Activated CD8-positive, alpha-beta memory T cell treated with anti-CD3 and anti-CD28 coated beads, Interleukin-2, amount 10 ng/mL, durations not matched to agents 7 days and 5 days (primary cell): ENCODE data around the gene ZNF311. TPM values are rescaled to one million over a fixed set of nuclear protein-coding genes. Genes with fewer than 3 reads are reported as not detected.

Source experiments
- ATAC-seq: fragments of 150-1000 bp; cut with Tn5 transposase; one replicate; pipeline ENCODE4 v1.10.0; 2021; ENCODE audit warnings: moderate library complexity
- CTCF ChIA-PET: fragments of 350-600 bp; sonication (Branson Sonifier 250); formaldehyde crosslinking; loops from one replicate; lab custom pipeline; 2021; ENCODE audit warnings: antibody characterized with exemption; lab: Charles Lee
- DNase-seq: peaks from one replicate; pipeline ENCODE4 v3.0.0-alpha.2; 2020
- H3K27ac Mint-ChIP-seq: one replicate; pipeline ENCODE4 v1.8.0; 2021; ENCODE audit warnings: mild to moderate bottlenecking, mixed read lengths
- H3K27me3 Mint-ChIP-seq: one replicate; pipeline ENCODE4 v1.8.0; 2021; ENCODE audit warnings: mixed read lengths
- H3K36me3 Mint-ChIP-seq: one replicate; pipeline ENCODE4 v1.8.0; 2021; ENCODE audit warnings: mild to moderate bottlenecking, mixed read lengths
- H3K4me1 Mint-ChIP-seq: one replicate; pipeline ENCODE4 v1.8.0; 2021; ENCODE audit warnings: mixed read lengths
- H3K4me3 Mint-ChIP-seq: one replicate; pipeline ENCODE4 v1.8.0; 2021; ENCODE audit warnings: mild to moderate bottlenecking, moderate library complexity, mixed read lengths
- H3K9me3 Mint-ChIP-seq: one replicate; pipeline ENCODE4 v1.8.0; 2022; ENCODE audit warnings: low read depth, mixed read lengths
- total RNA-seq, 2 experiments: library from RNA; stranded (reverse); gene quantifications; one replicate each; pipeline ENCODE4 v1.2.3, GENCODE V29; 2021

Gene ZNF311
- total RNA-seq = under 1 TPM; 0.26 to 0.40 TPM

DNA sequence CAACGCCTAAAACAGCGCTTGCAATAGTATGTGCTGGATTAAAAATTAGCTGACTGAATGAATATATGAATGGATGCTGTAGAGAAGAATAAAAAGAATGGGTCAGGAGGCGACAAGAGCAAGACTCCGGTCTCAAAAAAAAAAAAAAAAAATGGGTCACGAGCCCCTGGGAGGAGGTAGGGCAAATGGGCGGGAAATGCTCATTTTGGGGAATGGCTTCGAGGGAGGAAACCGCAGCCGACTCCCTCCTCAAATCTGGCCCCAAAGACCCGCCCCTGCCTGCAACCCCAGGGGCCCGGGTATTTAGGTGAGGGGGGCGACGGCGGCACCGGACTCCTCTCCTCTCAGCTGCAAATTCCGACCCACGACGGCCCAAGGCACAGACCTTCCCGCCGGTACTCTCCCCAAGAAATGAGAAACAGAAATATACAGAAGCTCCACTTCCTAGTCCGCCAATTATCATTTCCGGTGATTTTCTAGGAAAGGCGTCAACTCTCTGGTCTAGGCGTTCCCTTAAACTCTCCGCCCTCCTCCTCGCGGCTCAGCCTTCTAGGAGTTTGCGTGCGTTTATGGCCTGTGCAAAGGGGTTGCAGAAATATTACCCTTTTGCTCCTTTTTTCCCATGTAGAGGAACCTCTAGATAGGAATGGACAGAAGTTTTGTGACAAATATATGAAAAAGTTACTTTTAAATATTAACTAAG is at the start of gene ZNF311:
Gene ZNF311 (minus strand): TSS at position 133 of the 703 bp plus-strand sequence. CDS start 1,361 bp downstream, outside the sequence.
- H3K9me3 Mint-ChIP-seq = peaks cover 5% of the 10 kb centered on the region
- CTCF ChIA-PET = interaction anchor here (2.4 kb wide), 1 partner anchor 11 kb away, joined by 14 read pairs; no protein-coding TSS in a partner anchor
- H3K4me1 Mint-ChIP-seq = peaks cover 21% of the 10 kb centered on the region
- peaks cover 9% of the 10 kb centered on the region for H3K36me3 Mint-ChIP-seq
- peak within 1 kb of the TSS; percentile 74 for H3K4me3 Mint-ChIP-seq
- DNase-seq = peak; percentile 67
- H3K27me3 Mint-ChIP-seq = peaks cover 21% of the 10 kb centered on the region
- H3K27ac Mint-ChIP-seq = peak within 1 kb of the TSS; percentile 84
- peak; percentile 97 for ATAC-seq

DNA sequence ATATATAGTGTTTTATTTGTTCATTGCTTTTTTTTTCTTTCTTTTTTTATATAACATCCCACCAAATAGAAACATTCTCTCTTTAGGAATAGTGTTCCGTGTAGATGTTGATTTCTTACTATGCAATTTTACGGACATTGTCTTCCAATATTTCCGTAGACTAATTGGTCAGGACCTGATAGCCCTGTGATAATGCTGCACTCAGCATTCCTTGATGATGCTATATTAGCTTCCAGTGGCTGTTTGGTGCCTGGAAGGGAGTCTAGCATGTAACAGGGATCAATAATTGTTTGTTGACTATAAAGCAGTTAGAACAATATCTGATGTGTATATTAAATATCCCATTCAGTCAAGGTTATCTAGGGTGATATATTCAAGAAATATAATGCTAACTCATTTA is 46.6 kb upstream of the ZNF311 start:
- Mint-ChIP-seq H3K4me1 (no peaks in the 10 kb centered on the region), H3K36me3 (no peaks in the 10 kb centered on the region), H3K9me3 (no peaks in the 10 kb centered on the region), H3K4me3 (no peak overlapping the region), H3K27ac (no peak overlapping the region), H3K27me3 (peaks cover 33% of the 10 kb centered on the region)
- ATAC-seq (no peak), DNase-seq (no peak)
- CTCF ChIA-PET = no interaction called here

- no peak for DNase-seq
- Mint-ChIP-seq H3K36me3 (no peaks in the 10 kb centered on the region), H3K27ac (no peak within 1 kb of the TSS), H3K4me3 (no peak within 1 kb of the TSS), H3K27me3 (peaks cover 47% of the 10 kb centered on the region), H3K9me3 (peaks cover 3% of the 10 kb centered on the region), H3K4me1 (no peaks in the 10 kb centered on the region)
- no peak for ATAC-seq
- CTCF ChIA-PET = no interaction called here
These were observed 40.0 kb upstream of the ZNF311 start, which contains the start of gene OR2W1 for GRCh38 chr6:29045075-29045474. OR2W1 (minus strand) TSS chr6:29045175; CDS start chr6:29045175, 0 bp downstream.

- H3K9me3 Mint-ChIP-seq = no peaks in the 10 kb centered on the region
- peaks cover 31% of the 10 kb centered on the region for H3K27me3 Mint-ChIP-seq
- DNase-seq = no peak
- no peak for ATAC-seq
- H3K27ac Mint-ChIP-seq = no peak overlapping the region
- H3K36me3 Mint-ChIP-seq = no peaks in the 10 kb centered on the region
- no peak overlapping the region for H3K4me3 Mint-ChIP-seq
- CTCF ChIA-PET = interaction anchor here (1.2 kb wide), 1 partner anchor 187 kb away, joined by 3 read pairs; no protein-coding TSS in a partner anchor
- H3K4me1 Mint-ChIP-seq = no peaks in the 10 kb centered on the region
These were observed 30.8 kb upstream of the ZNF311 start for GRCh38 chr6:29035951-29036350.

GRCh38 chr6:29028821-29029220 is 23.7 kb upstream of the ZNF311 start:
- Mint-ChIP-seq H3K27me3 (peaks cover 64% of the 10 kb centered on the region), H3K4me1 (no peaks in the 10 kb centered on the region), H3K9me3 (no peaks in the 10 kb centered on the region), H3K4me3 (no peak overlapping the region), H3K36me3 (no peaks in the 10 kb centered on the region), H3K27ac (no peak overlapping the region)
- CTCF ChIA-PET = interaction anchor here (1.3 kb wide), 1 partner anchor 13 kb away, joined by 4 read pairs; no protein-coding TSS in a partner anchor
- DNase-seq = no peak
- ATAC-seq = no peak

- no peak overlapping the region for H3K27ac Mint-ChIP-seq
- H3K27me3 Mint-ChIP-seq = peaks cover 70% of the 10 kb centered on the region
- H3K4me1 Mint-ChIP-seq = no peaks in the 10 kb centered on the region
- H3K36me3 Mint-ChIP-seq = no peaks in the 10 kb centered on the region
- H3K4me3 Mint-ChIP-seq = no peak overlapping the region
- no peaks in the 10 kb centered on the region for H3K9me3 Mint-ChIP-seq
- CTCF ChIA-PET = interaction anchor here (0.8 kb wide), 1 partner anchor 297 kb away, joined by 3 read pairs; no protein-coding TSS in a partner anchor
- no peak for ATAC-seq
- DNase-seq = no peak
These were observed 20.9 kb upstream of the ZNF311 start for GRCh38 chr6:29025927-29026585.

DNA sequence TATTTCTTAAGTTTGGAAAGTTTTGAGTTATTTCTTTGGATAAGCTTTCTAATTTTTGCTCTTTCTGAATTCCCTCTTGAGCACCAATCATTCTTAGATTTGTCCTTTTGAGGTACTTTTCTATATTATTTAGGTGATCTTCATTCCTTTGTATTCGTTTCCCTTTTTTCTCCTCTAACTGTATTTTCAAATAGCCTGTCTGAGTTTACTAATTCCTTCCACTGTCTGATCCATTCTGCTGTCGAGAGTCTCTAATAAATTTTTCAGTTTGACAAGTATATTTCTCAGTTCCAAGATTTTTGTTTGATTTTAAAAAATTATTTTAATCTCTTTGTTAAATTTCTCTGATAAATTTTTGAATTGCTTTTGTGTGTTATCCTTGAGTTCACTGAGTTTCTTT is 16.3 kb upstream of the ZNF311 start:
- H3K9me3 Mint-ChIP-seq = no peaks in the 10 kb centered on the region
- peaks cover 8% of the 10 kb centered on the region for H3K4me1 Mint-ChIP-seq
- DNase-seq (no peak), ATAC-seq (no peak)
- no peaks in the 10 kb centered on the region for H3K36me3 Mint-ChIP-seq
- CTCF ChIA-PET = interaction anchor here (2.0 kb wide), 1 partner anchor 184 kb away, joined by 9 read pairs; no protein-coding TSS in a partner anchor
- no peak overlapping the region for H3K27ac Mint-ChIP-seq
- H3K4me3 Mint-ChIP-seq = no peak overlapping the region
- peaks cover 55% of the 10 kb centered on the region for H3K27me3 Mint-ChIP-seq

DNA sequence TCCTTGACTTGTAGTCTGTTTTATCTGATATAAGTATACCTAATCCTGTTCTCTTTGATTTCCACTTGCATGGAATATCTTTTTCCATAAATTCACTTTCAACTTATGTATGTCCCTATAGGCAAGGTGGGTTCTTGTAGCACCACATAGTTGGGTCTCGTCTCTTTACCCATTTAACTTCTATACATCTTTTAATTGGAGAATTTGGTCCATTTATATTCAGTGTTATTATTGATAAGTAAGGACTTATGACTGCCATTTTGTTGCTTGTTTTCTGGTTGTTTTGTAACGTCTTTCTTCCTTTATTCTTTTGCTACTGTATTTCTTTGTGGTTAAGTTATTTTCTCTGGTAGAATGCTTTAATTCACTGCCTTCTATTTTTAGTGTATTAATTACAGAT is 14.5 kb upstream of the ZNF311 start:
- no peak for DNase-seq
- Mint-ChIP-seq H3K27me3 (peaks cover 41% of the 10 kb centered on the region), H3K9me3 (peaks cover 2% of the 10 kb centered on the region), H3K36me3 (peaks cover 2% of the 10 kb centered on the region), H3K4me3 (no peak overlapping the region), H3K27ac (no peak overlapping the region), H3K4me1 (peaks cover 15% of the 10 kb centered on the region)
- CTCF ChIA-PET = interaction anchor here (2.8 kb wide), 1 partner anchor 182 kb away, joined by 18 read pairs; no protein-coding TSS in a partner anchor
- no peak for ATAC-seq

- peak overlapping the region; percentile 82 for H3K4me3 Mint-ChIP-seq
- ATAC-seq (no peak), DNase-seq (no peak)
- H3K4me1 Mint-ChIP-seq = peaks cover 15% of the 10 kb centered on the region
- H3K27ac Mint-ChIP-seq = peak overlapping the region; percentile 92
- CTCF ChIA-PET = interaction anchor here (2.8 kb wide), 1 partner anchor 180 kb away, joined by 18 read pairs; no protein-coding TSS in a partner anchor
- peaks cover 39% of the 10 kb centered on the region for H3K27me3 Mint-ChIP-seq
- H3K36me3 Mint-ChIP-seq = peaks cover 2% of the 10 kb centered on the region
- H3K9me3 Mint-ChIP-seq = peaks cover 2% of the 10 kb centered on the region
These were observed 12.3 kb upstream of the ZNF311 start for GRCh38 chr6:29017428-29017802.

DNA sequence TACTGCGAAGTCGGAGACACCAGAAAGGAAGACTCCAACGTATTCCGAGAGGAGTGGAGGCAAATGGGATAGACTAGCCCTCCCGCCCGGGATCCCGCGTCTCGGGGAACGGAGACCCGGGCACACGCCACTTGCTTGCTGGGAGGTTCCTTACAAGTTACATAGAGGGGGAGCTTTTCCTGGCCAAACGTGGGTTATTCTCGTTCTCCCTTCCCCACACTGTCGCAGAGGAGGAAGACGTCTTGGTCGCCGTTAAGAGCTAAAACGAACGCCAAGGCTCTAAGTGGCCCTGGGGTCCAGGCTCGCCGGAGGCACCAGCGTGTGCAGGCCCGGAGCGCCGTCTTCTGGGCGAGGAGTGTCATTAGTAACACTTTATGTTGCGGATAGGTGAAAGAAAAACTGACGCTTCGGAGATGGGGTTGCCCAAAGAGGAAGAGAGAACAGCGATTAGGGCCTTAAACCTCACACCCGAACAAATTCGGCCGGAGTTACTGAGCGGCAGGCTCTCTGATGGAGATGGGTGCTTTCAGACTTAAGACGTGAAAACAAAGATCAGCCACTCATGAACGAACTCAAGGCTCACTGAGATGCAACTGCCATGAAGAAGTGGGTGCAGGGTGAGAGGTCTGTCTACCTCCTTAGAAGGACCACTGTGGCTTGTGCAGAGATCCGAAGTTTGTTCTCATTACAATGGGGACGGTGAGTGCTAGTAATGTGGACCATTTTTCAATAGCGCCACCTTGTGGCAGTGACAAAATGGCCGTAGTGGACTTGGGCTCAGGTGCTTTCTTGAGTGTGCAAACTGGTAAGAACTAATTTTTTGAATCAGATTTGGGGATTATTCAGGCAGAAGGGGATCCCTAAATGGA is 11.7 kb upstream of the ZNF311 start:
- Mint-ChIP-seq H3K4me1 (peaks cover 16% of the 10 kb centered on the region), H3K27ac (peak overlapping the region; percentile 92), H3K4me3 (peak overlapping the region; percentile 82), H3K27me3 (peaks cover 36% of the 10 kb centered on the region), H3K36me3 (peaks cover 2% of the 10 kb centered on the region), H3K9me3 (peaks cover 2% of the 10 kb centered on the region)
- CTCF ChIA-PET = interaction anchor here (0.7 to 5.2 kb wide), 34 partner anchors 11 to 332 kb away, joined by 3 to 103 read pairs (median 4); partner anchors contain the start of genes TRIM27 and ZNF311
- DNase-seq = peak; percentile 90
- ATAC-seq = peak; percentile 89

- DNase-seq = no peak
- H3K36me3 Mint-ChIP-seq = peaks cover 2% of the 10 kb centered on the region
These were observed 9.9 kb upstream of the ZNF311 start for GRCh38 chr6:29014729-29015608.

DNA sequence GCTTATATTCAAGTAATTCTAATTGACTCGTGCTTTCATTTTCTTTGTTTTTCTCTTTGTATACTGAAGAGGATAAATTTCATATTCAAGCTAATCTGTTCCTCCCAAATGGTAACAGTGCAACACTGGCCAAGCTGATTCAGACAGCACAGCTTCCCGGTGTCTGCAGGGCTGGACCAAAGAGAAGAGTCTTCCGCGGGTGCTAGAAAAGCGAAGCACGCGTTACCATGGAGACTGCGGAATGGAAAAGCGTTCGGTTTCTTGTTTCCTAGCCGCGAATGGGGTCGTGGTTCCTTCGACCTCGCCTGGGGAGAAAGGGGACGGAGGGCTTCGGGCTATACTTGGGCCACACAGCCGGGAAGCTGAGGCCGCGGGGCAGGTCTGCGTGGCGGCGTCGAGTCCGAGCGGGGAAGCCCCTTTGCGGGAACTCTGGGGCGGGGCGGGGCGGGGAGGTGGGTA is 6.2 kb upstream of the ZNF311 start:
- H3K4me3 Mint-ChIP-seq = peak overlapping the region; percentile 84
- H3K9me3 Mint-ChIP-seq = peaks cover 2% of the 10 kb centered on the region
- CTCF ChIA-PET = interaction anchor here (1.0 to 2.0 kb wide), 5 partner anchors 30 to 283 kb away, joined by 3 to 6 read pairs (median 4); no protein-coding TSS in a partner anchor
- ATAC-seq (peak; percentile 71), DNase-seq (peak; percentile 71)
- peaks cover 40% of the 10 kb centered on the region for H3K27me3 Mint-ChIP-seq
- peaks cover 16% of the 10 kb centered on the region for H3K4me1 Mint-ChIP-seq
- H3K27ac Mint-ChIP-seq = peak overlapping the region; percentile 70
- peaks cover 2% of the 10 kb centered on the region for H3K36me3 Mint-ChIP-seq

More at GRCh38 chr6:29014729-29015608, 9.9 kb upstream of the ZNF311 start:
- H3K4me1 Mint-ChIP-seq = peaks cover 23% of the 10 kb centered on the region
- H3K27ac Mint-ChIP-seq = no peak overlapping the region
- H3K9me3 Mint-ChIP-seq = peaks cover 2% of the 10 kb centered on the region
- H3K27me3 Mint-ChIP-seq = peaks cover 42% of the 10 kb centered on the region
- no peak for ATAC-seq
- CTCF ChIA-PET = interaction anchor here (0.6 to 5.2 kb wide), 14 partner anchors 9 to 177 kb away, joined by 3 to 103 read pairs (median 4); partner anchors contain the start of gene ZNF311
- H3K4me3 Mint-ChIP-seq = peak overlapping the region; percentile 82
